ENCODE data around the gene RFX3.

DNA sequence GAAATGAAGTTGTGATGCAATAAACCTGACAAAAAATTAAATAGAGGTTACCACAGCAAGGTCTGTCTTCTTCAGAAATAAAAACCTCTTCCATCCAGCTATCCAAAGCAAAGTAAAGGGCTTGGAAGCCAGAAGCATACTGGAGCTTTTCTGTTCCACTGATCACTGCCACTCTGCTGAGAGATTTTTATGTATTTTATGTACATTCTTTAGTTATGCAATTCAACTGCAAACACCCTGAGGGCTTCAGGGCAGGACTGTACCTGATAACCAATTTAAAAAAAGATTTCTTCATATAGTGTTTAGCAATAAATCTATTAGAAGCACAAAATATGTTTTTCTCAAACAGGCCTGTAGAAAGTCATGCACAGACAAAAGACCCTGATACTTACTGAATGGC, 355.0 kb downstream of the RFX3 start:
- TF ChIP-seq, protein P1, sequence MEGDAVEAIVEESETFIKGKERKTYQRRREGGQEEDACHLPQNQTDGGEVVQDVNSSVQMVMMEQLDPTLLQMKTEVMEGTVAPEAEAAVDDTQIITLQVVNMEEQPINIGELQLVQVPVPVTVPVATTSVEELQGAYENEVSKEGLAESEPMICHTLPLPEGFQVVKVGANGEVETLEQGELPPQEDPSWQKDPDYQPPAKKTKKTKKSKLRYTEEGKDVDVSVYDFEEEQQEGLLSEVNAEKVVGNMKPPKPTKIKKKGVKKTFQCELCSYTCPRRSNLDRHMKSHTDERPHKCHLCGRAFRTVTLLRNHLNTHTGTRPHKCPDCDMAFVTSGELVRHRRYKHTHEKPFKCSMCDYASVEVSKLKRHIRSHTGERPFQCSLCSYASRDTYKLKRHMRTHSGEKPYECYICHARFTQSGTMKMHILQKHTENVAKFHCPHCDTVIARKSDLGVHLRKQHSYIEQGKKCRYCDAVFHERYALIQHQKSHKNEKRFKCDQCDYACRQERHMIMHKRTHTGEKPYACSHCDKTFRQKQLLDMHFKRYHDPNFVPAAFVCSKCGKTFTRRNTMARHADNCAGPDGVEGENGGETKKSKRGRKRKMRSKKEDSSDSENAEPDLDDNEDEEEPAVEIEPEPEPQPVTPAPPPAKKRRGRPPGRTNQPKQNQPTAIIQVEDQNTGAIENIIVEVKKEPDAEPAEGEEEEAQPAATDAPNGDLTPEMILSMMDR (IDR thresholded peaks at IDR 0.05; ENCODE audit: low read depth, low read length, missing input control), result no peak
- TF ChIP-seq EGR1 (IDR thresholded peaks at IDR 0.05; ENCODE audit: low read depth in 2 of 2) (no peak), TAF1 (conservative IDR thresholded peaks at IDR 0.05) (no peak), RXRA (IDR thresholded peaks at IDR 0.05) (no peak), SP1 (IDR thresholded peaks at IDR 0.05) (no peak), GABPA (IDR thresholded peaks at IDR 0.05 in 1 of 2, conservative IDR thresholded peaks at IDR 0.05 in 1 of 2) (no peak)
- TF ChIP-seq, protein P2, sequence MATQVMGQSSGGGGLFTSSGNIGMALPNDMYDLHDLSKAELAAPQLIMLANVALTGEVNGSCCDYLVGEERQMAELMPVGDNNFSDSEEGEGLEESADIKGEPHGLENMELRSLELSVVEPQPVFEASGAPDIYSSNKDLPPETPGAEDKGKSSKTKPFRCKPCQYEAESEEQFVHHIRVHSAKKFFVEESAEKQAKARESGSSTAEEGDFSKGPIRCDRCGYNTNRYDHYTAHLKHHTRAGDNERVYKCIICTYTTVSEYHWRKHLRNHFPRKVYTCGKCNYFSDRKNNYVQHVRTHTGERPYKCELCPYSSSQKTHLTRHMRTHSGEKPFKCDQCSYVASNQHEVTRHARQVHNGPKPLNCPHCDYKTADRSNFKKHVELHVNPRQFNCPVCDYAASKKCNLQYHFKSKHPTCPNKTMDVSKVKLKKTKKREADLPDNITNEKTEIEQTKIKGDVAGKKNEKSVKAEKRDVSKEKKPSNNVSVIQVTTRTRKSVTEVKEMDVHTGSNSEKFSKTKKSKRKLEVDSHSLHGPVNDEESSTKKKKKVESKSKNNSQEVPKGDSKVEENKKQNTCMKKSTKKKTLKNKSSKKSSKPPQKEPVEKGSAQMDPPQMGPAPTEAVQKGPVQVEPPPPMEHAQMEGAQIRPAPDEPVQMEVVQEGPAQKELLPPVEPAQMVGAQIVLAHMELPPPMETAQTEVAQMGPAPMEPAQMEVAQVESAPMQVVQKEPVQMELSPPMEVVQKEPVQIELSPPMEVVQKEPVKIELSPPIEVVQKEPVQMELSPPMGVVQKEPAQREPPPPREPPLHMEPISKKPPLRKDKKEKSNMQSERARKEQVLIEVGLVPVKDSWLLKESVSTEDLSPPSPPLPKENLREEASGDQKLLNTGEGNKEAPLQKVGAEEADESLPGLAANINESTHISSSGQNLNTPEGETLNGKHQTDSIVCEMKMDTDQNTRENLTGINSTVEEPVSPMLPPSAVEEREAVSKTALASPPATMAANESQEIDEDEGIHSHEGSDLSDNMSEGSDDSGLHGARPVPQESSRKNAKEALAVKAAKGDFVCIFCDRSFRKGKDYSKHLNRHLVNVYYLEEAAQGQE (IDR thresholded peaks at IDR 0.05), result no peak

All from liver (tissue), 3 donors.